HepG2 (cell line): ENCODE measurements around the gene PDP2. TPM values are rescaled to one million over a fixed set of nuclear protein-coding genes. Genes with fewer than 3 reads are reported as not detected.

ENCODE experiments used
- CTCF ChIP-seq: sonication (generic); formaldehyde crosslinking; IDR thresholded peaks from 2 replicates; pipeline ENCODE4 v1.5.0; 2020; ENCODE audit warnings: mild to moderate bottlenecking, missing genetic modification reagents, moderate library complexity
- HNF1B ChIP-seq: sonication (generic); formaldehyde crosslinking; IDR thresholded peaks from 2 replicates; pipeline ENCODE4 v1.5.1; 2020; ENCODE audit warnings: mild to moderate bottlenecking, moderate library complexity, missing genetic modification reagents
- ISL2 ChIP-seq: sonication (generic); formaldehyde crosslinking; IDR thresholded peaks from 2 replicates; pipeline ENCODE4 v1.5.0; 2020; ENCODE audit warnings: missing genetic modification reagents
- KDM4B ChIP-seq: sonication (generic); formaldehyde crosslinking; IDR thresholded peaks from 2 replicates; pipeline ENCODE4 v1.4.0; 2020; ENCODE audit warnings: missing genetic modification reagents
- KLF9 ChIP-seq: IDR thresholded peaks from 2 replicates; pipeline ENCODE4 v1.6.1; 2016; ENCODE audit warnings: low read depth
- MED13 ChIP-seq: sonication (generic); formaldehyde crosslinking; IDR thresholded peaks from 2 replicates; pipeline ENCODE4 v1.5.0; 2020; ENCODE audit warnings: missing genetic modification reagents
- MEIS1 ChIP-seq: sonication (generic); formaldehyde crosslinking; IDR thresholded peaks from 2 replicates; pipeline ENCODE4 v1.9.0; 2021; ENCODE audit warnings: mild to moderate bottlenecking, missing genetic modification reagents, moderate library complexity, borderline replicate concordance
- MZF1 ChIP-seq: sonication (generic); formaldehyde crosslinking; IDR thresholded peaks from 2 replicates; pipeline ENCODE4 v1.8.1; 2023; ENCODE audit warnings: mild to moderate bottlenecking, missing genetic modification reagents, borderline replicate concordance
- NFATC3 ChIP-seq: sonication (generic); formaldehyde crosslinking; IDR thresholded peaks from 2 replicates; pipeline ENCODE4 v1.5.1; 2020; ENCODE audit warnings: mild to moderate bottlenecking, missing genetic modification reagents
- SP1 ChIP-seq, 2 experiments: fragments of 450-650 bp in 1 of 2; sonication (generic) in 1 of 2; formaldehyde crosslinking in 1 of 2; IDR thresholded peaks; 2 replicates each; pipeline versions ENCODE4 v1.4.0 to v1.6.1; 2016 to 2020; ENCODE audit warnings: missing genetic modification reagents in 1 of 2
- SYNCRIP ChIP-seq: fragments of 200-400 bp; formaldehyde crosslinking; IDR thresholded peaks from 2 replicates; pipeline ENCODE4 v1.6.1; 2018; ENCODE audit warnings: mild to moderate bottlenecking, low read depth, low read length; ENCODE audit not compliant: insufficient read depth
- ZNF512 ChIP-seq: sonication (generic); formaldehyde crosslinking; IDR thresholded peaks from 2 replicates; pipeline ENCODE4 v1.4.0; 2020; ENCODE audit warnings: mild to moderate bottlenecking, missing genetic modification reagents
- ZNF567 ChIP-seq: sonication (generic); formaldehyde crosslinking; IDR thresholded peaks from 2 replicates; pipeline ENCODE4 v1.8.1; 2023; ENCODE audit warnings: mild to moderate bottlenecking, missing genetic modification reagents, borderline replicate concordance
- ZNF776 ChIP-seq: sonication (generic); formaldehyde crosslinking; IDR thresholded peaks from 2 replicates; pipeline ENCODE4 v1.4.0; 2020; ENCODE audit warnings: mild to moderate bottlenecking, missing genetic modification reagents
- ZNF83 ChIP-seq: sonication (generic); formaldehyde crosslinking; IDR thresholded peaks from 2 replicates; pipeline ENCODE4 v1.4.0; 2020; ENCODE audit warnings: missing genetic modification reagents, mild to moderate bottlenecking, borderline replicate concordance
- ZSCAN29 ChIP-seq: sonication (generic); formaldehyde crosslinking; conservative IDR thresholded peaks from 2 replicates; pipeline ENCODE4 v1.4.0; 2020; ENCODE audit warnings: mild to moderate bottlenecking, missing genetic modification reagents
- polyA plus RNA-seq, 8 experiments: library from polyadenylated mRNA; depleted of rRNA in 3 of 8; stranded (reverse) in 7 of 8; unstranded in 1 of 8; fragments of >200 nt; fragmentation: Illumina TruSeq in 4 of 8; extraction: Trizol in 4 of 8; gene quantifications; 2 replicates each; pipeline versions ENCODE4 v1.2.1 to v1.2.3, GENCODE V29; 2011 to 2016; ENCODE audit warnings: low read depth in 4 of 8, missing spikeins in 1 of 8, mixed read lengths in 1 of 8; ENCODE audit not compliant: insufficient read depth in 1 of 8
- total RNA-seq, 5 experiments: library from RNA; depleted of rRNA; stranded (reverse); fragments of >200 nt; fragmentation: Illumina TruSeq; extraction: Trizol; gene quantifications; 2 replicates each; pipeline ENCODE4 v1.2.3, GENCODE V29; 2016; ENCODE audit warnings: low read depth in 1 of 5
- TF ChIP-seq, protein P1 (sequence below): sonication (generic); formaldehyde crosslinking; IDR thresholded peaks from 2 replicates; pipeline ENCODE4 v1.8.0; 2022; ENCODE audit warnings: missing genetic modification reagents, mild to moderate bottlenecking, borderline replicate concordance
- TF ChIP-seq, protein P2 (sequence below): sonication (generic); formaldehyde crosslinking; IDR thresholded peaks from 2 replicates; pipeline ENCODE4 v1.5.0; 2020; ENCODE audit warnings: missing genetic modification reagents, mild to moderate bottlenecking, borderline replicate concordance

The PDP2 gene
- total and polyA plus RNA-seq, 2 of the 13 experiments (the other 11 are each of a cell fraction or from before 2014, with no cell fraction given): 12.8 to 15.8 TPM

GRCh38 chr16:66905633-66906539 lies 25.6 kb downstream of the PDP2 start (continued):
- TF ChIP-seq ZNF567 (CRISPR knock-in tag) (no peak; the same call in 1 of the 2 replicates), ZNF83 (CRISPR knock-in tag) (no peak; the same call in 1 of the 2 replicates), KLF9 (CRISPR knock-in tag) (0 out of 2 replicates have a peak, but pooled peaks have one; percentile 15), SYNCRIP (no peak), MEIS1 (CRISPR knock-in tag) (no peak), CTCF (CRISPR knock-in tag) (0 out of 2 replicates have a peak, but pooled peaks have one; percentile 8), MZF1 (CRISPR knock-in tag) (no peak), SP1 (IDR thresholded peaks at IDR 0.05) (no peak), SP1 (CRISPR knock-in tag; IDR thresholded peaks at IDR 0.05) (peak; percentile 66; the same call in 1 of the 2 replicates), ZNF776 (0 out of 2 replicates have a peak, but pooled peaks have one; percentile 28), ZNF512 (CRISPR knock-in tag) (no peak), ZSCAN29 (CRISPR knock-in tag) (no peak), KDM4B (no peak), HNF1B (CRISPR knock-in tag) (peak; percentile 29; the same call in 1 of the 2 replicates), ISL2 (peak; percentile 78; the same call in 1 of the 2 replicates), NFATC3 (CRISPR knock-in tag) (no peak), MED13 (CRISPR knock-in tag) (no peak)
- TF ChIP-seq, protein P1, sequence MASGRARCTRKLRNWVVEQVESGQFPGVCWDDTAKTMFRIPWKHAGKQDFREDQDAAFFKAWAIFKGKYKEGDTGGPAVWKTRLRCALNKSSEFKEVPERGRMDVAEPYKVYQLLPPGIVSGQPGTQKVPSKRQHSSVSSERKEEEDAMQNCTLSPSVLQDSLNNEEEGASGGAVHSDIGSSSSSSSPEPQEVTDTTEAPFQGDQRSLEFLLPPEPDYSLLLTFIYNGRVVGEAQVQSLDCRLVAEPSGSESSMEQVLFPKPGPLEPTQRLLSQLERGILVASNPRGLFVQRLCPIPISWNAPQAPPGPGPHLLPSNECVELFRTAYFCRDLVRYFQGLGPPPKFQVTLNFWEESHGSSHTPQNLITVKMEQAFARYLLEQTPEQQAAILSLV (CRISPR knock-in tag): 0 out of 2 replicates have a peak, but pooled peaks have one; percentile 49
- TF ChIP-seq, protein P2, sequence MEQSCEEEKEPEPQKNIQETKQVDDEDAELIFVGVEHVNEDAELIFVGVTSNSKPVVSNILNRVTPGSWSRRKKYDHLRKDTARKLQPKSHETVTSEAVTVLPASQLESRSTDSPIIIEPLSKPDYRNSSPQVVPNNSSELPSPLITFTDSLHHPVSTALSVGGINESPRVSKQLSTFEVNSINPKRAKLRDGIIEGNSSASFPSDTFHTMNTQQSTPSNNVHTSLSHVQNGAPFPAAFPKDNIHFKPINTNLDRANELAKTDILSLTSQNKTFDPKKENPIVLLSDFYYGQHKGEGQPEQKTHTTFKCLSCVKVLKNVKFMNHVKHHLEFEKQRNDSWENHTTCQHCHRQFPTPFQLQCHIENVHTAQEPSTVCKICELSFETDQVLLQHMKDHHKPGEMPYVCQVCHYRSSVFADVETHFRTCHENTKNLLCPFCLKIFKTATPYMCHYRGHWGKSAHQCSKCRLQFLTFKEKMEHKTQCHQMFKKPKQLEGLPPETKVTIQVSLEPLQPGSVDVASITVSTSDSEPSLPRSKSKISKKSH (CRISPR knock-in tag): peak; percentile 37; the same call in 1 of the 2 replicates
